Esophagus muscularis mucosa (tissue), 4 donors: ENCODE results near the gene ECE2. TPM values are rescaled to one million over a fixed set of nuclear protein-coding genes. Genes with fewer than 3 reads are reported as not detected.
A peak's percentile ranks its signal among the peaks of the same experiment; 100 is the strongest.

Experiments
- DNase-seq: peaks from one replicate; pipeline ENCODE4 v3.0.0-alpha.2; 2017; ENCODE audit errors: extremely low spot score
- H3K27ac ChIP-seq, 4 donors: fragments of 200-600 bp; sonication (generic); replicated peaks in 1 of 4; 1 replicate in 3 of 4; 2 replicates in 1 of 4; pipeline ENCODE4 v1.5.1; 2016 to 2019; ENCODE audit warnings: mild to moderate bottlenecking in 1 of 4
- H3K27me3 ChIP-seq, 4 donors: fragments of 200-600 bp; sonication (generic); one replicate each; pipeline versions ENCODE4 v1.5.1 to v1.6.0; 2016 to 2019
- H3K36me3 ChIP-seq, 4 donors: fragments of 200-600 bp; sonication (generic); one replicate each; pipeline ENCODE4 v1.5.1; 2016 to 2019
- H3K4me1 ChIP-seq, 4 donors: fragments of 200-600 bp; sonication (generic); one replicate each; pipeline ENCODE4 v1.5.1; 2016 to 2019
- H3K4me3 ChIP-seq, 4 donors: fragments of 200-600 bp; sonication (generic); 1 replicate in 2 of 4; 2 replicates in 2 of 4; pipeline ENCODE4 v1.5.1; 2016 to 2019; ENCODE audit warnings: mild to moderate bottlenecking in 4 of 4, moderate library complexity in 1 of 4
- H3K9me3 ChIP-seq, 4 donors: fragments of 200-600 bp; sonication (generic); 1 replicate in 3 of 4; 2 replicates in 1 of 4; pipeline ENCODE4 v1.5.1; 2016 to 2019
- CTCF ChIP-seq, 3 experiments: fragments of 200-600 bp in 2 of 3; fragments of 450-650 bp in 1 of 3; sonication (generic) in 2 of 3; IDR thresholded peaks; one replicate each; pipeline ENCODE4 v1.5.1; 2017 to 2019; ENCODE audit warnings: antibody characterized with exemption in 3 of 3, mild to moderate bottlenecking in 2 of 3, moderate library complexity in 1 of 3
- EP300 ChIP-seq: sonication (generic); formaldehyde crosslinking; IDR thresholded peaks from one replicate; pipeline ENCODE4 v1.6.1; 2017; ENCODE audit warnings: antibody characterized with exemption
- POLR2A ChIP-seq: fragments of 450-650 bp; IDR thresholded peaks from one replicate; pipeline ENCODE4 v1.6.1; 2017; ENCODE audit warnings: antibody characterized with exemption, moderate library complexity, mild to moderate bottlenecking, low read depth
- POLR2AphosphoS5 ChIP-seq, 2 donors: sonication (generic); formaldehyde crosslinking; IDR thresholded peaks; one replicate each; pipeline ENCODE4 v1.6.1; 2017; ENCODE audit warnings: antibody characterized with exemption in 2 of 2
- WGBS: methylation state at CpG from one replicate; pipeline ENCODE4 v1.1.5; 2018; 5-methylcytosine and 5-hydroxymethylcytosine counted together
- intact Hi-C: fragments of 100-400 bp; cut with DNase I; formaldehyde crosslinking; loops from one replicate; pipeline ENCODE4 v1.15.1; 2023
- total RNA-seq, 4 donors: library from RNA; depleted of rRNA; stranded (reverse); fragments of >200 nt; gene quantifications; one replicate each; pipeline versions ENCODE4 v1.1.0 to v1.2.1, GENCODE V29; 2016

The ECE2 gene
- total RNA-seq, 4 donors from 2014 or later: 0.42 to 0.69 (median 0.56) TPM

GRCh38 chr3:184242297-184242685, 33.5 kb upstream of the ECE2 start:
- TF ChIP-seq POLR2A (no peak), CTCF (IDR thresholded peaks at IDR 0.05) (no peak), POLR2AphosphoS5 (IDR thresholded peaks at IDR 0.05) (no peak)
- H3K9me3 ChIP-seq: no peaks in the 10 kb centered on the region
- H3K4me3 ChIP-seq: no peak overlapping the region
- no peak for DNase-seq
- peaks cover 25 to 45% (median 39%) of the 10 kb centered on the region in 4 donors for H3K36me3 ChIP-seq
- H3K27ac ChIP-seq: no peak overlapping the region
- H3K4me1 ChIP-seq: peaks cover 6 to 16% (median 11%) of the 10 kb centered on the region in 4 donors
- 85% methylated on average over 5 of the region's 5 CpGs for WGBS
- H3K27me3 ChIP-seq: peaks cover 0 to 37% (median 2%) of the 10 kb centered on the region in 4 donors
- intact Hi-C loops: loop anchor here (5.0 kb wide), 1 partner anchor 100 kb away; no protein-coding TSS in a partner anchor

GRCh38 chr3:184248454-184249411, 27.1 kb upstream of the ECE2 start, which contains the start of gene ALG3:
TSS of gene ALG3 (minus strand) at chr3:184248962. CDS start at chr3:184248940, 22 bp downstream.
- intact Hi-C loops: loop anchor here (5.0 kb wide), 2 partner anchors 61 to 231 kb away; partner anchors contain the start of genes ABCC5 and ABCF3
- TF ChIP-seq EP300: no peak
- TF ChIP-seq POLR2AphosphoS5 (IDR thresholded peaks at IDR 0.05): peak; percentile 72 to 76
- peak; percentile 5 for TF ChIP-seq POLR2A
- peak in 1 of 3 experiments; percentile 23 for TF ChIP-seq CTCF (IDR thresholded peaks at IDR 0.05)
- H3K27ac ChIP-seq: peak within 1 kb of the TSS; percentile 74 to 84 (median 81)

GRCh38 chr3:184249412-184250166, 26.2 kb upstream of the ECE2 start, which contains the start of gene EEF1AKMT4:
TSS of gene EEF1AKMT4 (plus strand) at chr3:184249672. CDS start at chr3:184249695, 23 bp downstream.
- no peaks in the 10 kb centered on the region for H3K27me3 ChIP-seq

More at GRCh38 chr3:184248454-184249411, 27.1 kb upstream of the ECE2 start, which contains the start of gene ALG3:
- under 1% methylated on average over 29 of the region's 49 CpGs for WGBS
- no peak for DNase-seq
- H3K27me3 ChIP-seq: no peaks in the 10 kb centered on the region
- peak within 1 kb of the TSS; percentile 77 to 93 (median 86) for H3K4me3 ChIP-seq
- no peaks in the 10 kb centered on the region for H3K9me3 ChIP-seq
- H3K36me3 ChIP-seq: peaks cover 19 to 21% (median 20%) of the 10 kb centered on the region in 4 donors
- peaks cover 14 to 35% (median 23%) of the 10 kb centered on the region in 4 donors for H3K4me1 ChIP-seq

More at GRCh38 chr3:184249412-184250166, 26.2 kb upstream of the ECE2 start, which contains the start of gene EEF1AKMT4:
- Histone ChIP-seq H3K4me1 (peaks cover 14 to 35% (median 23%) of the 10 kb centered on the region in 4 donors), H3K36me3 (peaks cover 11 to 13% (median 12%) of the 10 kb centered on the region in 4 donors), H3K27ac (peak within 1 kb of the TSS; percentile 74 to 84 (median 81)), H3K9me3 (no peaks in the 10 kb centered on the region), H3K4me3 (peak within 1 kb of the TSS; percentile 77 to 93 (median 86))
- intact Hi-C loops: loop anchor here (5.0 to 10.0 kb wide), 5 partner anchors 62 to 355 kb away; partner anchors contain the start of genes ABCC5 and ABCF3
- TF ChIP-seq POLR2AphosphoS5 (IDR thresholded peaks at IDR 0.05): peak in 1 of 2 donors; percentile 85
- no peak for TF ChIP-seq EP300
- TF ChIP-seq POLR2A: no peak
- peak; percentile 40 to 64 (median 49) for TF ChIP-seq CTCF (IDR thresholded peaks at IDR 0.05)
- peak; percentile 99 for DNase-seq
- 5% methylated on average over 7 of the region's 54 CpGs for whole genome bisulfite sequencing
